Left ventricle myocardium inferior (tissue), 1 donor: ENCODE results near the gene GOLPH3. TPM values are rescaled to one million over a fixed set of nuclear protein-coding genes. Genes with fewer than 3 reads are reported as not detected.

Experiments
- DNase-seq: peaks from one replicate; pipeline ENCODE4 v3.0.0-alpha.2; 2020
- H3K27ac ChIP-seq: fragments of 200-600 bp; replicated peaks from 2 replicates; pipeline ENCODE4 v1.8.0; 2021
- H3K27me3 ChIP-seq: fragments of 200-600 bp; 2 replicates; pipeline ENCODE4 v1.8.0; 2021; ENCODE audit warnings: low read depth
- H3K36me3 ChIP-seq: fragments of 200-600 bp; 2 replicates; pipeline ENCODE4 v1.8.0; 2021
- H3K4me1 ChIP-seq: fragments of 200-600 bp; 2 replicates; pipeline ENCODE4 v1.8.0; 2021
- H3K4me3 ChIP-seq: fragments of 200-600 bp; 2 replicates; pipeline ENCODE4 v1.8.0; 2021; ENCODE audit warnings: mild to moderate bottlenecking, moderate library complexity
- H3K9me3 ChIP-seq: fragments of 200-600 bp; replicated peaks from 2 replicates; pipeline ENCODE4 v1.8.0; 2021
- CTCF ChIP-seq: fragments of 200-600 bp; IDR thresholded peaks from 2 replicates; pipeline ENCODE4 v1.8.0; 2021; ENCODE audit warnings: antibody characterized with exemption, mild to moderate bottlenecking, borderline replicate concordance
- intact Hi-C: fragments of 100-400 bp; cut with micrococcal nuclease; formaldehyde crosslinking; loops from one replicate; pipeline ENCODE4 v1.11.0; 2022
- total RNA-seq: library from RNA; stranded (reverse); fragmentation: NEBNext Ultra II Directional; extraction: Animal tissue kit (Norgen Biotek cat#: 25700); gene quantifications from one replicate; pipeline ENCODE4 v1.2.1, GENCODE V29; 2021
- donor health status: DM: no; HTN: yes; CAD: no; lungs with severe emphysema.

The GOLPH3 gene
- total RNA-seq, 1 donor from 2014 or later, result 42.8 TPM

GRCh38 chr5:32153723-32154122, 20.4 kb downstream of the GOLPH3 start:
- DNase-seq, result no peak
- Histone ChIP-seq H3K4me1 (peaks cover 91% of the 10 kb centered on the region), H3K27me3 (no peaks in the 10 kb centered on the region), H3K9me3 (no peaks in the 10 kb centered on the region), H3K4me3 (no peak overlapping the region), H3K27ac (peak overlapping the region; percentile 53), H3K36me3 (no peaks in the 10 kb centered on the region)
- intact Hi-C loops, result no loop called here
- no peak for TF ChIP-seq CTCF

- Histone ChIP-seq H3K27ac (peak overlapping the region; percentile 58), H3K9me3 (no peaks in the 10 kb centered on the region), H3K4me3 (no peak overlapping the region), H3K27me3 (no peaks in the 10 kb centered on the region), H3K4me1 (peaks cover 93% of the 10 kb centered on the region), H3K36me3 (no peaks in the 10 kb centered on the region)
- no peak for DNase-seq
- intact Hi-C loops, result no loop called here
- TF ChIP-seq CTCF, result no peak
These were observed 22.9 kb downstream of the GOLPH3 start for GRCh38 chr5:32151198-32151597.

GRCh38 chr5:32150366-32150765, 23.8 kb downstream of the GOLPH3 start:
- no peak for DNase-seq
- Histone ChIP-seq H3K4me3 (no peak overlapping the region), H3K9me3 (no peaks in the 10 kb centered on the region), H3K27me3 (no peaks in the 10 kb centered on the region), H3K4me1 (peaks cover 100% of the 10 kb centered on the region), H3K36me3 (no peaks in the 10 kb centered on the region), H3K27ac (peak overlapping the region; percentile 58)
- TF ChIP-seq CTCF, result no peak
- intact Hi-C loops, result no loop called here

- DNase-seq, result no peak
- Histone ChIP-seq H3K4me3 (no peak overlapping the region), H3K27ac (peak overlapping the region; percentile 71), H3K36me3 (no peaks in the 10 kb centered on the region), H3K27me3 (no peaks in the 10 kb centered on the region), H3K4me1 (peaks cover 98% of the 10 kb centered on the region), H3K9me3 (no peaks in the 10 kb centered on the region)
- TF ChIP-seq CTCF, result no peak
- intact Hi-C loops, result no loop called here
These were observed 26.2 kb downstream of the GOLPH3 start for GRCh38 chr5:32147959-32148358.

GRCh38 chr5:32147236-32147635, 26.9 kb downstream of the GOLPH3 start:
- no peaks in the 10 kb centered on the region for H3K9me3 ChIP-seq
- H3K4me1 ChIP-seq, result peaks cover 90% of the 10 kb centered on the region
- H3K27ac ChIP-seq, result peak overlapping the region; percentile 71
- no peak overlapping the region for H3K4me3 ChIP-seq
- no peak for DNase-seq
- intact Hi-C loops, result no loop called here
- no peaks in the 10 kb centered on the region for H3K36me3 ChIP-seq
- no peaks in the 10 kb centered on the region for H3K27me3 ChIP-seq
- TF ChIP-seq CTCF, result no peak

GRCh38 chr5:32145378-32145777, 28.7 kb downstream of the GOLPH3 start:
- H3K27ac ChIP-seq, result peak overlapping the region; percentile 71
- no peak overlapping the region for H3K4me3 ChIP-seq
- peaks cover 72% of the 10 kb centered on the region for H3K4me1 ChIP-seq
- TF ChIP-seq CTCF, result no peak
- no peaks in the 10 kb centered on the region for H3K27me3 ChIP-seq
- H3K9me3 ChIP-seq, result no peaks in the 10 kb centered on the region
- H3K36me3 ChIP-seq, result no peaks in the 10 kb centered on the region
- intact Hi-C loops, result no loop called here
- DNase-seq, result no peak
